PC-9 (cell line): ENCODE measurements around the gene TTC39C.

ENCODE experiments used
- EZH2 ChIP-seq: fragments of 200-600 bp; sonication (generic); IDR thresholded peaks from 2 replicates; pipeline ENCODE4 v1.8.0; 2017; ENCODE audit warnings: antibody characterized with exemption, low read depth
- TF ChIP-seq, protein P1 (sequence below): fragments of 200-600 bp; sonication (generic); conservative IDR thresholded peaks from 2 replicates; pipeline ENCODE4 v1.6.1; 2017; ENCODE audit warnings: mixed run types, antibody characterized with exemption, mild to moderate bottlenecking, moderate library complexity

DNA sequence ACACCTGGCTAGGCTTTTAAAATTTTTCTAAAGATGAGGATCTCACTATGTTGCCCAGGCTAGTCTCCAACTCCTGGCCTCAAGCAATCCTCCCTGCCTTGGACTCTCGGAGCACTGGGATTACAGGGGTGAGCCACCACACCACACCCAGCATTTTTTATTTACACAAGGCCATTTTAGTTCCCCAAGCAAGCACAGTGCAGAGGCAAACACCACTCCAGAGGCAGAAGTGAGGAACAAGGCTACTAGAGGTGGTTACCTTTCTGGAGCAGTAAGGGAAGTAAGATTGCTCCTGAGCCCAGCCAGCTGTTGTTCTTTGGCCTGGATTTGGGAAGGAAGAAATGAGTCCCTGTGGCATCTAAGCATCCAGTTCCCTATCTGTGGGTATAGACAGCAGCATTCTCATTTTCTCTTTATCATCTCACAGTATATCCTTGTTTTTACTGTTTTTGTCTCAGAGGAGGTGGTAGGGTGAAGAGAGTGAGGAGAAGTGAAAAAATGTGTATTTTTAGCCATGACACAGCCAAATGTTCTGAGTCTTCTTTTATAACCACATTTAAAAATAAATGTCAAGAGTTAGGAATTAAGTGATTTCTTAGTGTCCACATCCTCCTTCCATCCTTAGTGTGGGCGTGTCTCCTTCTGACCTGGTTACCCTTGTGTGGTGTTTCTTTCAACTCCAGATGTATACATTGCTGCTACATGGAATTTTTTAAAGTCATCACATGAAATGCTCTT lies 10.5 kb upstream of the TTC39C start:
- TF ChIP-seq, protein P1, sequence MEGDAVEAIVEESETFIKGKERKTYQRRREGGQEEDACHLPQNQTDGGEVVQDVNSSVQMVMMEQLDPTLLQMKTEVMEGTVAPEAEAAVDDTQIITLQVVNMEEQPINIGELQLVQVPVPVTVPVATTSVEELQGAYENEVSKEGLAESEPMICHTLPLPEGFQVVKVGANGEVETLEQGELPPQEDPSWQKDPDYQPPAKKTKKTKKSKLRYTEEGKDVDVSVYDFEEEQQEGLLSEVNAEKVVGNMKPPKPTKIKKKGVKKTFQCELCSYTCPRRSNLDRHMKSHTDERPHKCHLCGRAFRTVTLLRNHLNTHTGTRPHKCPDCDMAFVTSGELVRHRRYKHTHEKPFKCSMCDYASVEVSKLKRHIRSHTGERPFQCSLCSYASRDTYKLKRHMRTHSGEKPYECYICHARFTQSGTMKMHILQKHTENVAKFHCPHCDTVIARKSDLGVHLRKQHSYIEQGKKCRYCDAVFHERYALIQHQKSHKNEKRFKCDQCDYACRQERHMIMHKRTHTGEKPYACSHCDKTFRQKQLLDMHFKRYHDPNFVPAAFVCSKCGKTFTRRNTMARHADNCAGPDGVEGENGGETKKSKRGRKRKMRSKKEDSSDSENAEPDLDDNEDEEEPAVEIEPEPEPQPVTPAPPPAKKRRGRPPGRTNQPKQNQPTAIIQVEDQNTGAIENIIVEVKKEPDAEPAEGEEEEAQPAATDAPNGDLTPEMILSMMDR, result no peak
- no peak for TF ChIP-seq EZH2
